ENCODE results near the gene FRRS1.

Gene FRRS1

DNA sequence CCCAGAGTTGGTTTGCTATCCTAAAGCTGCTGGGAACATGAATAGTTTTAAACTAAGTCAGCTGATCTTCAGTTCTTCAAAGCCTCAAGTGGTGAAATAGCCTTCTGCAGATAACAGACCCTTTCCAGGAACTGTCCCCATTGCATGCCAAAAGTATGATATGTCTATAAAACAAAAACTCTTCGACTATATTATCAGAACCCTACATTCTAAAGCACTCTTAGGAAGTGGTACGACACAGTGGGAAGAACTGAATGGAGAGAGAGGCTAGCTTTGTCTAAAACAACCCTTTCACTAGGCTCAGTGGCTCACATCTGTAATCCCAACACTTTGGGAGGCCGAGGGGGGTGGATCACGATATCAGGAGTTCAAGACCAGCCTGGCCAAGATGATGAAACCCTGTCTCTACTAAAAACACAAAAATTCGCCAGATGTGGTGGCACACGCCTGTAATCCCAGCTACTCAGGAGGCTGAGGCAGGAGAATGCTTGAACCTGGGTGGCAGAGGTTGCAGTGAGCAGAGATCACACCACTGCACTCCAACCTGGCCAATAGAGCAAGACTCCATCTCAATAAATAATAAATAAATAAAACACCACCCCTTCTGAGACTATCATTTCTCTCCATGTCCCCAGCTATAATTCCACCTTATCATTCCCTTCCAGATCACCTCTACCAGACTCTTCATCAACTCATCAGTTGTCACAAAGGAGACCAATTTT lies 2.2 kb upstream of the FRRS1 start:
- no peak for DNase-seq (ENCODE audit: low spot score)
- in situ Hi-C loops (cut with MboI; ENCODE audit: low sequenced_read_pairs, unreplicated experiment) = no loop called here
- TF ChIP-seq, protein P1, sequence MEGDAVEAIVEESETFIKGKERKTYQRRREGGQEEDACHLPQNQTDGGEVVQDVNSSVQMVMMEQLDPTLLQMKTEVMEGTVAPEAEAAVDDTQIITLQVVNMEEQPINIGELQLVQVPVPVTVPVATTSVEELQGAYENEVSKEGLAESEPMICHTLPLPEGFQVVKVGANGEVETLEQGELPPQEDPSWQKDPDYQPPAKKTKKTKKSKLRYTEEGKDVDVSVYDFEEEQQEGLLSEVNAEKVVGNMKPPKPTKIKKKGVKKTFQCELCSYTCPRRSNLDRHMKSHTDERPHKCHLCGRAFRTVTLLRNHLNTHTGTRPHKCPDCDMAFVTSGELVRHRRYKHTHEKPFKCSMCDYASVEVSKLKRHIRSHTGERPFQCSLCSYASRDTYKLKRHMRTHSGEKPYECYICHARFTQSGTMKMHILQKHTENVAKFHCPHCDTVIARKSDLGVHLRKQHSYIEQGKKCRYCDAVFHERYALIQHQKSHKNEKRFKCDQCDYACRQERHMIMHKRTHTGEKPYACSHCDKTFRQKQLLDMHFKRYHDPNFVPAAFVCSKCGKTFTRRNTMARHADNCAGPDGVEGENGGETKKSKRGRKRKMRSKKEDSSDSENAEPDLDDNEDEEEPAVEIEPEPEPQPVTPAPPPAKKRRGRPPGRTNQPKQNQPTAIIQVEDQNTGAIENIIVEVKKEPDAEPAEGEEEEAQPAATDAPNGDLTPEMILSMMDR (IDR thresholded peaks at IDR 0.05; ENCODE audit: borderline replicate concordance, control extremely low read depth, extremely low read depth, insufficient read depth, missing control alignments) = no peak

DNA sequence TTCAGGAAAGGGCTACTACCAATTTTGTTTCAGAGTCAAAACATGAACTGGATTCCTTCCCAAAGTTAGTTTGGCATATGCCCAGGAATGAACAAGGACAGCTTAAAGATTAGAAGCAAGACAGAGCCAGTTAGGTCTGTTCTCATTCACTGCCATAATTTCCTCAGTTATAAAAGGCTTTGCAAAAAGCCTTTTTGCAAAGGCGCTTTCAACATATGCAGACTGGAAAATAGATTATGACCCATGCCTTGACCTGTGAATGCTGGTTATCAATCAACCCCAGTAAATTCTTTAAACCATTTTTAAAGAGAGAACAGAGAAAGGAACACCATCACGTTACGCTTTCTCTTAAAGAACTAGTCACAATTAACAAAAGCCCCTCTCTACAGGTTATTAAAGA lies 1.7 kb upstream of the FRRS1 start:
- in situ Hi-C loops (cut with MboI; ENCODE audit: low sequenced_read_pairs, unreplicated experiment) = no loop called here

DNA sequence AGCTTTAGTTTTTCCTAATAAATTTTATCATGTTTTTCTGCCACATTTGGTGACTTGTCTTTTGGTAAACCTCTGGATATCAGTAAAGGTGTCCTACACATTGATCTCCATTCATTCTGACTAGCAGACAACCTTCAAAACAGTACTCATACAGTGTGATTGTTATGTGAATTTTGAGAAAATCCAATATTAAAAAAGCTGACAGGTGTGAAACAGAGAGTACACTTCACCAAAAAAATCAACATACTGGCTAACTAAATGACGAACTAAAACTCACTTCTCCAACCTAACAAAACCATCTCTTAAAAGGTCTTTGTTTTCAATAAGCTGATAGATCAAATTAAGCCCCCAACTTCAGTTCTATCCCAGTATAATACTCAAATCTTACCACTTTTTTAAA lies 1.5 kb downstream of the FRRS1 start:
- TF ChIP-seq, protein P1 (IDR thresholded peaks at IDR 0.05; ENCODE audit: borderline replicate concordance, control extremely low read depth, extremely low read depth, insufficient read depth, missing control alignments) = no peak
- DNase-seq (ENCODE audit: low spot score) = no peak
- in situ Hi-C loops (cut with MboI; ENCODE audit: low sequenced_read_pairs, unreplicated experiment) = no loop called here

More for the DNA sequence above, 1.7 kb upstream of the FRRS1 start:
- DNase-seq (ENCODE audit: low spot score) = no peak
- TF ChIP-seq, protein P1 (IDR thresholded peaks at IDR 0.05; ENCODE audit: borderline replicate concordance, control extremely low read depth, extremely low read depth, insufficient read depth, missing control alignments) = no peak

DNA sequence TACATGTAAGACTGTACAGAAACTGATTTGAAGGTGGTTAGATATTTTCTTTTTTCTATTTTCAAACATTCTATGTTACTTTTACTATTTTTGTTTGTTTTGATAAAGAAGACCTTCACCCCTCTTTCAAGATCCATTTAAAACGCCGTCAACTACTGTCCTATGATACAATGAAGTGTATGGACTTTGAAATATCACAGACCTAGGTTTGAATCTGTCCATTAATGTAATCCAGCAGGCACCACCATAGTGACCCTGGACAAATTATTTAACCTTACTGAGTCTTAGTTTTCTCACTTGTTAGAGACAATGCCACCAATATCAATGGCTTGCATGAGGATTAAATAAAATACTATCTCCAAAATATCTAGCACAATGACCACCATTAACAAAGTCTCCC lies 2.0 kb downstream of the FRRS1 start:
- TF ChIP-seq, protein P1 (IDR thresholded peaks at IDR 0.05; ENCODE audit: borderline replicate concordance, control extremely low read depth, extremely low read depth, insufficient read depth, missing control alignments) = no peak
- DNase-seq (ENCODE audit: low spot score) = no peak
- in situ Hi-C loops (cut with MboI; ENCODE audit: low sequenced_read_pairs, unreplicated experiment) = no loop called here

DNA sequence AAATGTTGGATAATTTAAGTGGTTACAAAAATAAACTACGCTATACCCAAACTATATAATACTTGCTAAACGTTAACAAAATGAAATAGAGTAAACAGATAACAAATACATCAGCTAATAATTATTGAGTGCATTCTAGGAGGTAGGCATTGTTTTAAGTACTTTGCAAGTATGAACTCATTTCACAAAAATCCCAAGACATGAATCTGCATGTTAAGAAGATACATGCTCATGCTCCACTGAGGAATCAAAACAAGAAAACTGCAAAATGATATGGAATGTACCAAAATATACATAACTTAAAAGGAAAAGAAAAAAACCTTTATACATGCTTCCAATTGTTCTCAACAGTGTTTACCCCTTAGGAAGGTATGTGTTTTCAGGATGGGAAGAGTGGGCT lies 2.5 kb downstream of the FRRS1 start:
- in situ Hi-C loops (cut with MboI; ENCODE audit: low sequenced_read_pairs, unreplicated experiment) = no loop called here
- no peak for DNase-seq (ENCODE audit: low spot score)
- TF ChIP-seq, protein P1 (IDR thresholded peaks at IDR 0.05; ENCODE audit: borderline replicate concordance, control extremely low read depth, extremely low read depth, insufficient read depth, missing control alignments) = no peak

DNA sequence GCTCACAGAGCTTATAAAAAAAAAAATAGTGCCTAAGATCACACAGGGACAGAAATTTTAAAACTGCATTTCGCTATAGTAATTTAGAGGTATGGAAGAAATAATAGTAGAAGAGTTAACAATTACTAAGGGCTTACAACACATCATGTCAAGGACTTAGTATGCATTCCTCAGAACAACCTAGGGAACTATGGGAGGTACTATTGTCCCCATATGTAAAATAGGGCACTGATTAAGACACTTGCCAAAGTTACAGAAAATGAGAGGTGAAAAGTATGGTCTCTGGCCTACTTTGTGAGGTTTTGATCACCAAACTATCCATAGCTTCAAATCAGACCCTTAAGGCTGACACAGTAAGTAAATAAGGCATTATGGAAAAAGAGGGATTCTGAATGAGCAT lies 4.7 kb downstream of the FRRS1 start:
- in situ Hi-C loops (cut with MboI; ENCODE audit: low sequenced_read_pairs, unreplicated experiment) = no loop called here
- TF ChIP-seq, protein P1 (IDR thresholded peaks at IDR 0.05; ENCODE audit: borderline replicate concordance, control extremely low read depth, extremely low read depth, insufficient read depth, missing control alignments) = no peak

More for the DNA sequence above, 4.7 kb downstream of the FRRS1 start:
- no peak for DNase-seq (ENCODE audit: low spot score)
